ENCODE measurements around the gene KIAA0232.

KIAA0232 gene

GRCh38 chr4:6758728-6759127, 23.8 kb upstream of the KIAA0232 start:
- no peak for DNase-seq

GRCh38 chr4:6760865-6761264, 21.7 kb upstream of the KIAA0232 start:
- DNase-seq = no peak

- DNase-seq = peak; percentile 61
Measured at GRCh38 chr4:6761649-6762615, 20.6 kb upstream of the KIAA0232 start.

GRCh38 chr4:6763330-6763851, 19.1 kb upstream of the KIAA0232 start:
- no peak for DNase-seq

- DNase-seq = no peak
Measured at GRCh38 chr4:6764976-6765620, 17.4 kb upstream of the KIAA0232 start.

GRCh38 chr4:6765703-6766102, 16.8 kb upstream of the KIAA0232 start:
- DNase-seq = no peak

- no peak for DNase-seq
Measured at GRCh38 chr4:6767386-6767747, 15.2 kb upstream of the KIAA0232 start.

GRCh38 chr4:6767748-6768538, 14.6 kb upstream of the KIAA0232 start:
- no peak for DNase-seq

- peak; percentile 58 for DNase-seq
Measured at GRCh38 chr4:6768539-6768905, 14.0 kb upstream of the KIAA0232 start.

- peak; percentile 60 for DNase-seq
Measured at GRCh38 chr4:6769233-6769988, 13.1 kb upstream of the KIAA0232 start.

- no peak for DNase-seq
Measured at GRCh38 chr4:6769989-6770420, 12.5 kb upstream of the KIAA0232 start.

GRCh38 chr4:6770581-6771228, 11.8 kb upstream of the KIAA0232 start:
- DNase-seq = no peak

GRCh38 chr4:6771229-6771671, 11.3 kb upstream of the KIAA0232 start:
- DNase-seq = no peak

GRCh38 chr4:6772223-6772928, 10.2 kb upstream of the KIAA0232 start:
- no peak for DNase-seq

- DNase-seq = no peak
Measured at GRCh38 chr4:6773106-6773505, 9.4 kb upstream of the KIAA0232 start.

GRCh38 chr4:6773616-6774540, 8.6 kb upstream of the KIAA0232 start:
- DNase-seq = peak; percentile 6

- DNase-seq = no peak
Measured at GRCh38 chr4:6775746-6776145, 6.8 kb upstream of the KIAA0232 start.

GRCh38 chr4:6776920-6777635, 5.4 kb upstream of the KIAA0232 start:
- DNase-seq = peak; percentile 4

- DNase-seq = peak; percentile 62
Measured at GRCh38 chr4:6777636-6778281, 4.8 kb upstream of the KIAA0232 start.
